Neuron (in vitro differentiated cells): ENCODE measurements around the gene CEP128.

Experiments used
- H2AFZ ChIP-seq: one replicate; pipeline ENCODE4 v1.6.1; 2013; ENCODE audit warnings: low read depth, mild to moderate bottlenecking, inconsistent platforms, low read length, moderate library complexity
- H3K27me3 ChIP-seq: one replicate; pipeline ENCODE4 v1.6.1; 2013; ENCODE audit warnings: low read length; ENCODE audit not compliant: insufficient read depth
- H3K36me3 ChIP-seq: one replicate; pipeline ENCODE4 v1.6.1; 2013; ENCODE audit warnings: low read length; ENCODE audit not compliant: insufficient read depth
- H3K4me1 ChIP-seq: one replicate; pipeline ENCODE4 v1.6.1; 2013; ENCODE audit warnings: low read length; ENCODE audit not compliant: insufficient read depth
- H3K4me3 ChIP-seq: 2 replicates; pipeline ENCODE4 v1.5.1; 2013; ENCODE audit warnings: mild to moderate bottlenecking, low read length, moderate library complexity
- H3K9me3 ChIP-seq: one replicate; pipeline ENCODE4 v1.6.1; 2013; ENCODE audit warnings: low read length

Gene CEP128

GRCh38 chr14:80468331-80469122, 473.0 kb downstream of the CEP128 start:
- Histone ChIP-seq H3K36me3 (no peaks in the 10 kb centered on the region), H2AFZ (no peak overlapping the region), H3K4me3 (no peak overlapping the region), H3K4me1 (no peaks in the 10 kb centered on the region), H3K27me3 (no peaks in the 10 kb centered on the region), H3K9me3 (peaks cover 13% of the 10 kb centered on the region)

- no peak overlapping the region for H3K4me3 ChIP-seq
- H3K27me3 ChIP-seq, result no peaks in the 10 kb centered on the region
- no peaks in the 10 kb centered on the region for H3K36me3 ChIP-seq
- H2AFZ ChIP-seq, result no peak overlapping the region
- H3K4me1 ChIP-seq, result no peaks in the 10 kb centered on the region
- H3K9me3 ChIP-seq, result no peaks in the 10 kb centered on the region
Observed at GRCh38 chr14:80465546-80466220, 475.9 kb downstream of the CEP128 start.

GRCh38 chr14:80464531-80465149, 476.9 kb downstream of the CEP128 start:
- Histone ChIP-seq H3K4me3 (no peak overlapping the region), H3K36me3 (no peaks in the 10 kb centered on the region), H2AFZ (no peak overlapping the region), H3K4me1 (no peaks in the 10 kb centered on the region), H3K9me3 (no peaks in the 10 kb centered on the region), H3K27me3 (no peaks in the 10 kb centered on the region)

DNA sequence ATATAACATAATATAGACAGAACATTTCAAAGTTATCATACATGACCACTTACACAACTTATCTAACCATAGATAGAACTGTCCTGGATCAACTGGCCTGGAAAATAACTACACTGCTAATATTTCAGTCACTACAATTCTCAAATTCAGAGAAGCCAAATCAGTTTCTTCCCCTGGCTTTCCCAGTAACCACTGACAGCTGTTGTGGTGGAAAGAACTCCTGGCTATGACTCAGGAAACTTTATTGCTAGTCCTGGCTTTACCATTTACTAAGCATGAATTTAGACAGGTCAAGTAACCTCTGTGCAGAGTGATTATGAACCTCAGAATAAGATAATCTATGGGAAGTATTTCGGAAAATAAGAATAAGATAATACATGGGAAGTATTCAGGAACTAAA, 485.3 kb downstream of the CEP128 start:
- Histone ChIP-seq H3K36me3 (no peaks in the 10 kb centered on the region), H3K4me1 (no peaks in the 10 kb centered on the region), H3K4me3 (no peak overlapping the region), H2AFZ (no peak overlapping the region), H3K27me3 (no peaks in the 10 kb centered on the region), H3K9me3 (no peaks in the 10 kb centered on the region)

GRCh38 chr14:80455031-80455430, 486.5 kb downstream of the CEP128 start:
- H2AFZ ChIP-seq, result no peak overlapping the region
- no peaks in the 10 kb centered on the region for H3K27me3 ChIP-seq
- H3K9me3 ChIP-seq, result peaks cover 1% of the 10 kb centered on the region
- no peaks in the 10 kb centered on the region for H3K36me3 ChIP-seq
- peak overlapping the region; percentile 6 for H3K4me3 ChIP-seq
- H3K4me1 ChIP-seq, result no peaks in the 10 kb centered on the region

DNA sequence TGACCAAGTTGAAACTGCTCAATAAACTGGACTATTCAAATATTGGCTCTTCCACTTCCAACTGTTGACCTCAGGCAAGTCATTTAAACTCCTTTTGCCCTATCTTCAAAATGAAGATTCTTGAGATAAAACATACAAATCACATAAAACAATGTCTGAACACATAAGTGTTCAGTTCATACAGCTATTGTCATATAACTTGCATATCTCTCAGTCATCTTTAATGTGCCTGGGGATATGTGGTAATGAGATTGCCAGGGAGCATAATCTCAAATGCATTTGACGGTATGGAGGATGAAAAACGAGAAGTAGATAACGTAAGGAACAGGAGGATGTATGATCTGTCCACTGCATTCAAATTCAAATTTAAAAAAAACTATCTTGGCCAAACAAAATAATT, 493.3 kb downstream of the CEP128 start:
- no peaks in the 10 kb centered on the region for H3K36me3 ChIP-seq
- H3K9me3 ChIP-seq, result peaks cover 1% of the 10 kb centered on the region
- no peaks in the 10 kb centered on the region for H3K4me1 ChIP-seq
- no peak overlapping the region for H2AFZ ChIP-seq
- no peaks in the 10 kb centered on the region for H3K27me3 ChIP-seq
- no peak overlapping the region for H3K4me3 ChIP-seq

DNA sequence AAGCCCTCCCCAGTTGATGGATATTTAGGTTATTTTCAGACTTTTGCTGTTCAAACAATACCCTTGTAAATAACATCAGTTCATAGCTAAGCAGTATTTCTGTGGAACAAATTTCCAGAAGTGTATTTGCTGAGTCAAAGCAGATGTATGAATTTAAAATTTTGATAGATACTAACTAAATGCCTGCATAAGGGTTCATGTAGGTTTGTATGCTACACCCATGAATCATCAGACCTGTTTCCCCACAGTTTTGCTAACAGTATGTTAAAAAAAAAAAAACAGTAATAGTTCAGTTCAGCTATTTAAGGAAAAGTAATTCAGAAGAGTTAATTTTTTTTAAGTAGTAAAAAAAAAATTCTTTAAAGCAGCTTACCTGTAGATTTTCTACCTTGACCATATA, 494.1 kb downstream of the CEP128 start:
- no peak overlapping the region for H3K4me3 ChIP-seq
- H3K27me3 ChIP-seq, result no peaks in the 10 kb centered on the region
- peaks cover 1% of the 10 kb centered on the region for H3K9me3 ChIP-seq
- no peaks in the 10 kb centered on the region for H3K4me1 ChIP-seq
- H2AFZ ChIP-seq, result no peak overlapping the region
- H3K36me3 ChIP-seq, result no peaks in the 10 kb centered on the region
